Neural progenitor cell (in vitro differentiated cells): Measurements from ENCODE around the gene WEE1.

ENCODE experiments used
- CTCF ChIP-seq: fragments of 200-600 bp; sonication (generic); IDR thresholded peaks from 2 replicates; pipeline ENCODE4 v1.5.1; 2017; ENCODE audit warnings: antibody characterized with exemption, mild to moderate bottlenecking
- EZH2phosphoT487 ChIP-seq: fragments of 200-600 bp; sonication (generic); IDR thresholded peaks from 2 replicates; pipeline ENCODE4 v1.6.1; 2017; ENCODE audit warnings: antibody characterized with exemption

- TF ChIP-seq CTCF (peak; percentile 94), EZH2phosphoT487 (peak; percentile 0)
Measured at GRCh38 chr11:9613118-9613829, 39.8 kb downstream of the WEE1 start.
